ENCODE results near the gene PMVK. TPM values are rescaled to one million over a fixed set of nuclear protein-coding genes. Genes with fewer than 3 reads are reported as not detected.

The PMVK gene
- total RNA-seq, 1 donor from 2014 or later = 11.8 TPM

DNA sequence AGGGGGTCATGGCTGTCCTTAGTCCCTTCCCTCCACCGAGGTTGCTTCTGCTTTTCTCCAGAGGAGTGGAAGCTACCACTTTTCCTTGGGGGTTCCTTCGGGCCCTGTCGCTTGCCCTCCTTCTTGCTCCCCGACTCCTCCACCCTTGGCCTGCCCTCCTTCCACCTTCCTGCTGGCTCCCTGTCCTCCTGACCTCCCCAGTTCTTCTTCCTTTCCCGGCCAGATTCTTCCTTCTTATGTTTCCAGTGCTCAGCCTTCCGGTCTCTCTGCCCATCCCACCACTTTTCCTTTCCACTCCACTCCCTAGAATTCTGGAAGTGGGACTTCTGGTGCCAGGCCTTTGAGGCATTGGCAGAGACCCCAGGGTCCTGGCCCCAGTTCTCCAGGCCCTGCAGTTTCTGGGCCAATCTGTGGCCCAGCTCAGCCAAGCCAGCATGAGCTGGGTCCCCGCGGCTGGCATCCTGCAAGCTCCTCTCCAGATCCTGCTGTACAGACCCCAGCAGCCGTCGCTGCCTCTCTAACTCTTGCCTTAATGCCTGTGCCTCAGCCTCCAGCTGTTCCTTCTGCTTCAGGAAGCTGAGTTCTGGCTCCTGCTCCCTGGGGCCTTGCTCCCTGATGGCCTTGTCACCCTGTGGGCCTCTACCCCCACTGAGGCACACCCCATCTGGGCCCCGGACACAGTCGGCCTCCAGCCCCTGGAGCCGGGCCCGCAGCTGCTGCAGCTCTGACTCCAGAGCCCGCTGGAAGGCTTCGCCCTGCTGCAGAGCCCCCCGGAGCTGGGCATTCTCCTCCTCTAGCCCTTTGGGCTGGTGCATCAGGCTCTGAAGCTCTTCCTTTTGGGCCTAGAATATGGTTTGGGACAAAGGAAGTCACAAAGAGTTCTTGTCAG lies 9.7 kb upstream of the PMVK start:
- DNase-seq (ENCODE audit: low read depth) = no peak
- no peak overlapping the region for H3K4me3 ChIP-seq (ENCODE audit: low read depth, low read length)
- TF ChIP-seq, protein P1, sequence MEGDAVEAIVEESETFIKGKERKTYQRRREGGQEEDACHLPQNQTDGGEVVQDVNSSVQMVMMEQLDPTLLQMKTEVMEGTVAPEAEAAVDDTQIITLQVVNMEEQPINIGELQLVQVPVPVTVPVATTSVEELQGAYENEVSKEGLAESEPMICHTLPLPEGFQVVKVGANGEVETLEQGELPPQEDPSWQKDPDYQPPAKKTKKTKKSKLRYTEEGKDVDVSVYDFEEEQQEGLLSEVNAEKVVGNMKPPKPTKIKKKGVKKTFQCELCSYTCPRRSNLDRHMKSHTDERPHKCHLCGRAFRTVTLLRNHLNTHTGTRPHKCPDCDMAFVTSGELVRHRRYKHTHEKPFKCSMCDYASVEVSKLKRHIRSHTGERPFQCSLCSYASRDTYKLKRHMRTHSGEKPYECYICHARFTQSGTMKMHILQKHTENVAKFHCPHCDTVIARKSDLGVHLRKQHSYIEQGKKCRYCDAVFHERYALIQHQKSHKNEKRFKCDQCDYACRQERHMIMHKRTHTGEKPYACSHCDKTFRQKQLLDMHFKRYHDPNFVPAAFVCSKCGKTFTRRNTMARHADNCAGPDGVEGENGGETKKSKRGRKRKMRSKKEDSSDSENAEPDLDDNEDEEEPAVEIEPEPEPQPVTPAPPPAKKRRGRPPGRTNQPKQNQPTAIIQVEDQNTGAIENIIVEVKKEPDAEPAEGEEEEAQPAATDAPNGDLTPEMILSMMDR (conservative IDR thresholded peaks at IDR 0.05; ENCODE audit: low read depth, low read length) = no peak

DNA sequence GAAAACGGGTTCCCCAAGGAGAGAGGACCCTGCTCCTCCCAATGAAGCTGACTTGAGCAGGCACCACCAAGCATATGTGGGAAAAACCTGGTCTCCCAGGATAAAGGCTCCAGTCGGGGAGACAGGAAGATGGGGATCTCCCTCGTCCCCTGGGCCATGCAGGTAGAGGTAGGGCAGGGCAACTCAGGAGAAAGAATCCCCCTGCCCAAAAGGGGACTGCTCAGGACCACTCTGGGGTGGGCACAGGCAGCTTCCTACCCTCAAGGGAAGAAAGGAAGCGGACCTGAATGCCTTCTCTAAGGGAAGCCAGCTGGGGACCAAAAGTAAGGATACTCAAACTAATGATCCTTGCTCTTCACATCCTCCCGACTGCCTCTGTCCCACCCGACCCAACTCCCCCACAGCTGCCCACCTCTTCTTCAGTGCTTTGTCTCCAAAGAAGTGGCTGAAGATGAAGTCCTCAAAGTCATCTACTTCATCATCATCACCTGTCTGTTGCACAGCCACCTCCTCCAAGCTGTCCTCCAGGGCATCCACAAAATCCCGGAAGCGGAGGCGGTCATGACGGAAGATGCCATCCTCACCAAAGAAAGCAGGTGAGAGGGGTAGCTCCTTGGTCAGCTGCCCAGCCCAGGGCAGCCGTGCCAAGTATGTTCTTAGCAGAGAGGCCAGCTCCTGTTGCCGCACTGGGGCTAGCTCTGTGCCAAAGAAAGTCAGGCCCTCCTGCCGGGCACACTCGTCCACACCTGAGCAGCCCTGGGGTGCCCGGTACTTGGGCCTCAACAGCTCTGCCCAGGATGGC lies 8.8 kb upstream of the PMVK start:
- DNase-seq (ENCODE audit: low read depth) = no peak
- H3K4me3 ChIP-seq (ENCODE audit: low read depth, low read length) = no peak overlapping the region
- TF ChIP-seq, protein P1 (conservative IDR thresholded peaks at IDR 0.05; ENCODE audit: low read depth, low read length) = no peak

DNA sequence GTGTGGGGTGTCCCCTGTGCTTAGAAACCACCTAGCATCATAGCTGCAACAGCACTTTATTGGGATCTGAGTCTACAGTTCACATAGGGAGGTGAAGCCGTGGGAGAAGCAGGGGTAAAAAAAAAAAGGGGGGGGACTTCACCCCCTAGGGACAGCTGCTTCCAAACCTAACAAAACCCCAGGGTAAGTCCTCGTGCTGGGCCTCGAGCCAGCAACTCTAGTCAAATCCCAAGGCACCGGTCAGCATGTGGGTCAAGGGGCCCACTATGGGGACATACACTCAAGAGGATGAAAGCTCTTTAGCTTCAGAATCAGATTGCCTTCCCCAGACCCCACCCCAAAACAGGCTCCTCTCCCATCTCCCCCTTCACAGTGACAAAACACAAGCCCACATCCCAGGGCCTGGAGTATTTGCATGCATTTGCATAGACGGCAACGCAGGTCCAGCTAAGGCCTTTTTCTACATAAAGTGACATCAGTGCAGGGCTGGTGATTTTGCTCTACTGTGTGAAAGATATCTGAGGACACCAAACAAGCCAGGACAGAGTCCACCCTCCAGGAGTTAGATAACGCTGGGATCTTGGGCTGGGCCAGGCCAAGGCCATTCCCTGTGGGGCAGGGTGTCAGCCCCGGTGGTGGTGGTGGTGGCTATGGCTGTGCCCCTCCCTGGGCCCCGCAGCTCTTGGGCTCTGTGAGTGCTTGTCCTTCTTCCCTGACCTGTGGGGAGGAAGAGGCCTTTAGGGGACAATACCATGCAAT lies 8.1 kb upstream of the PMVK start:
- TF ChIP-seq, protein P1 (conservative IDR thresholded peaks at IDR 0.05; ENCODE audit: low read depth, low read length) = no peak
- DNase-seq (ENCODE audit: low read depth) = no peak

DNA sequence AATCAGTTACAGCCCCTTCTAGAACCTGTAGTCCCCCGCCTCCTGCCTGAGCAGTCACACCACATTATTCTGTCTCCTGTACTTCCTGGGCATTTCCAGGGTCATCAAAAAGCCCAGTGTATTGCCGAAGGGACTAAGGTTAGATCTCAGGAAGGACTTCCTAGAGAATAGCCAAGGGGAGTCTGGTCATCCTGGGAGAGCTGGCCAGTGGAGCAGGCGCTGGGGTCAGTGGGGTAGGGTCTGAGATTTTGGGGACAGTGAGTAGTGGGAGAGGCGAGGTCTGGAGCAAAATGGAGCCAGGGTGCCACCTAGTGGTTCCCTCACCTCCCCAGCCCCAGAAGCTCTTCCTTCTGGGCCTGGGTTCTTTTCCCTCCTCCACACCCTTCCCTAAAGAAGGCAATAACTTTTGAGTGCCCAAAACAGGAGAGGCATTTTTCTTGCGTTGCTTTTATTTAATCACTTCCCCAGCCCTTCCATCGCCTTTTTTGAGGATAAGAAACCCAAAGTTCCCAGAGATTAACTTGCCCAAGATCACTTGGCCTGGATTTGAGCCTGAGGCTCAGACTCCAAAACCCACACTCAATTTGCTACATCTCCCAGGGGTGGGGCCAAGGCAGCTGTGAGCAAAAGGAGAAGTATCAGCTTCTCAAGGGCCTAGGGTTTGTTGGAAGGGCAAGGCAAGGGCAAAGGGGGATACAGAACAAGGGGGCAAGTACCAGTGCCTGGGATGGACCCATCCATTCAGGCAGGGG lies 7.3 kb upstream of the PMVK start:
- TF ChIP-seq, protein P1 (conservative IDR thresholded peaks at IDR 0.05; ENCODE audit: low read depth, low read length) = peak; percentile 87
- no peak for DNase-seq (ENCODE audit: low read depth)

More for the DNA sequence above, 8.1 kb upstream of the PMVK start:
- no peak overlapping the region for H3K4me3 ChIP-seq (ENCODE audit: low read depth, low read length)

DNA sequence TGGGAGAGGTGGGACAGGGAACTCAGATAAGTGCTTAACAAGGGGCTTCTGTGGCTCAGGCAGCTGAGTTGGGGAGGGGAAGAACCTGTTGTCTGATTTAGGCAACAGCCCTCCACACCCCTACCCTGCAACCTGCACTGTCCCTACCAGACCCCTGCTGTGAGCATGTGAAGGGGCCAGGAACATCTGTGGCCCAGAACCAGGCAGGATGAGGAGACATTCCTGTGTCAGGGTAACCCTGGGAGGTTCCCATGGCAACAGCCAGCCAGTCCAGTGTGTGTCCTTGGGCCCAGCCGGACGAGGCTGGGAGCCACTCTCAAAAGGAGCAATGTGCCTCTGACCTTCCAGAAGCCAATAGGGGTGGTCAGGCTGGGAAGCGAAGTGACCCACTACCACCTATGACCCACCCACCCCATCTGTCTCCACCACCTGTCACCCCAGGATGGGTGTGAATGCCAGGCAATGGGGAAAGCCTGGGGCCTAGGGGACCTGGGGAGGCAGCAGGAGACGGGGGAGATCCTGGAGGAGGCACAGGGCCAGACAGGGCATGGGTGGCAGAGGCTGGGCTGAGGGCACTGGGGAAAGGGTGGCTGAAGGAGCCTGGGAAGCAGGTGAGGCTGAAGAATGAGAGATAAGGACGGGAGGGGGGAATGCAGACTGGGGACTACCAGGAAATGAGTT lies 5.0 kb upstream of the PMVK start:
- H3K4me3 ChIP-seq (ENCODE audit: low read depth, low read length) = no peak overlapping the region
- DNase-seq (ENCODE audit: low read depth) = no peak
- TF ChIP-seq, protein P1 (conservative IDR thresholded peaks at IDR 0.05; ENCODE audit: low read depth, low read length) = no peak

More for the DNA sequence above, 7.3 kb upstream of the PMVK start:
- H3K4me3 ChIP-seq (ENCODE audit: low read depth, low read length) = no peak overlapping the region
